GM12878 (cell line): ENCODE results near the gene SHC2.

Experiments
- ATF7 ChIP-seq: fragments of 450-650 bp; IDR thresholded peaks from 2 replicates; pipeline ENCODE4 v1.6.1; 2016; ENCODE audit warnings: low read depth, mild to moderate bottlenecking
- ETV6 ChIP-seq, 2 experiments: fragments of 450-650 bp in 1 of 2; IDR thresholded peaks in 1 of 2; conservative IDR thresholded peaks in 1 of 2; 2 replicates each; pipeline ENCODE4 v1.6.1; 2014; ENCODE audit warnings: antibody characterized with exemption in 1 of 2, borderline replicate concordance in 1 of 2, low read depth in 1 of 2, mild to moderate bottlenecking in 1 of 2, moderate library complexity in 1 of 2
- EZH2 ChIP-seq: IDR thresholded peaks from 2 replicates; pipeline ENCODE4 v1.6.1; 2012; ENCODE audit warnings: low read depth, mild to moderate bottlenecking, control low read depth, inconsistent platforms, low read length, borderline replicate concordance; ENCODE audit not compliant: control insufficient read depth
- FOS ChIP-seq: IDR thresholded peaks from 3 replicates; pipeline ENCODE4 v1.6.1; 2011; ENCODE audit warnings: borderline replicate concordance; ENCODE audit not compliant: insufficient read length; ENCODE audit errors: extremely low read depth
- JUND ChIP-seq: IDR thresholded peaks from 2 replicates; pipeline ENCODE4 v1.6.1; 2012; ENCODE audit warnings: low read depth, mild to moderate bottlenecking, low read length, improper control_type of control experiment, moderate library complexity
- MEF2B ChIP-seq: fragments of 450-650 bp; IDR thresholded peaks from 2 replicates; pipeline ENCODE4 v1.6.1; 2018; ENCODE audit warnings: mild to moderate bottlenecking, moderate library complexity; ENCODE audit not compliant: partially characterized antibody, poor library complexity, severe bottlenecking
- SMC3 ChIP-seq: IDR thresholded peaks from 2 replicates; pipeline ENCODE4 v1.6.1; 2011; ENCODE audit warnings: low read length, improper control_type of control experiment, borderline replicate concordance
- SRF ChIP-seq, 2 experiments: IDR thresholded peaks; 2 replicates each; pipeline ENCODE4 v1.6.1; 2011; ENCODE audit warnings: low read depth in 2 of 2, low read length in 2 of 2, mild to moderate bottlenecking in 1 of 2, moderate library complexity in 1 of 2
- TF ChIP-seq, protein P1 (sequence below), 3 experiments: IDR thresholded peaks in 2 of 3; conservative IDR thresholded peaks in 1 of 3; 2 replicates each; pipeline ENCODE4 v1.5.1; 2011; ENCODE audit warnings: low read depth in 3 of 3, low read length in 3 of 3, mild to moderate bottlenecking in 3 of 3, control low read depth in 2 of 3, moderate library complexity in 2 of 3, inconsistent platforms in 1 of 3, mixed read lengths in 1 of 3; ENCODE audit not compliant: control insufficient read depth in 2 of 3, insufficient read depth in 1 of 3; ENCODE audit errors: extremely low read depth in 1 of 3
- TF ChIP-seq, protein P2 (sequence below): fragments of 450-650 bp; IDR thresholded peaks from 2 replicates; pipeline ENCODE4 v1.6.1; 2018; ENCODE audit warnings: borderline replicate concordance, mild to moderate bottlenecking; ENCODE audit not compliant: partially characterized antibody

DNA sequence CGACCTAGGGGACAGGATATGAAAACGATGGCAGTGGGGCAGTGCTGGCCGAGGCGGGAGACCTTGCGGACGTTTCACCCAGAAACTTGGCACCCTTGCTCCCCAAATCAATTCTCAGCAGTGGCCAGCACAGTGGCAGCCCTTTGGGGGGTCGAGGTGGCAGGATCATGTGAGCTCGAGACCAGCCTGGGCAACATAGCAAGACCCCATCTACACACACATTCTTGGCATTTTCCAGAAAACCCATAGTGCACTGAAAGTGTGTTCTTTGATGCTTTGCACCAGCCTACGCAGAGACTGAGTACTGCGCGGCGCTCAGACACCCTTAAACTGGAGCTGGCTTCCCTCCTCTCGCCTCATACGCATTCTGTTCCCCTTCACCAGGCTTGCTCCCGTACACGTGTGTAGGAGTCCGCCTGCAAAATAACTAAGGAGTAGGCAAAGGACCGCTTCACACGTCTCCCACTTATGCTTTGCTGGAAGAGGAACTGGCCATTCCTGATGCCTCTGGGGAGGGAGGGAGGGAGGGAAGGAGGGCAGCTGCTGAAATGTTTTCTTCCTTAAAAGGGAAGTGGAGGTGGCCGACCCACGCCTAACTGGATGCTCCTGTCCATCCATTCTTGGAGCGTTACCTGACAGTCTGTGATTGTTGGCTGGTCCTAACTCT, 92.7 kb downstream of the SHC2 start:
- TF ChIP-seq JUND, result no peak
- TF ChIP-seq, protein P1, sequence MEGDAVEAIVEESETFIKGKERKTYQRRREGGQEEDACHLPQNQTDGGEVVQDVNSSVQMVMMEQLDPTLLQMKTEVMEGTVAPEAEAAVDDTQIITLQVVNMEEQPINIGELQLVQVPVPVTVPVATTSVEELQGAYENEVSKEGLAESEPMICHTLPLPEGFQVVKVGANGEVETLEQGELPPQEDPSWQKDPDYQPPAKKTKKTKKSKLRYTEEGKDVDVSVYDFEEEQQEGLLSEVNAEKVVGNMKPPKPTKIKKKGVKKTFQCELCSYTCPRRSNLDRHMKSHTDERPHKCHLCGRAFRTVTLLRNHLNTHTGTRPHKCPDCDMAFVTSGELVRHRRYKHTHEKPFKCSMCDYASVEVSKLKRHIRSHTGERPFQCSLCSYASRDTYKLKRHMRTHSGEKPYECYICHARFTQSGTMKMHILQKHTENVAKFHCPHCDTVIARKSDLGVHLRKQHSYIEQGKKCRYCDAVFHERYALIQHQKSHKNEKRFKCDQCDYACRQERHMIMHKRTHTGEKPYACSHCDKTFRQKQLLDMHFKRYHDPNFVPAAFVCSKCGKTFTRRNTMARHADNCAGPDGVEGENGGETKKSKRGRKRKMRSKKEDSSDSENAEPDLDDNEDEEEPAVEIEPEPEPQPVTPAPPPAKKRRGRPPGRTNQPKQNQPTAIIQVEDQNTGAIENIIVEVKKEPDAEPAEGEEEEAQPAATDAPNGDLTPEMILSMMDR (IDR thresholded peaks at IDR 0.05 in 2 of 3, conservative IDR thresholded peaks at IDR 0.05 in 1 of 3; ENCODE audit: control insufficient read depth in 2 of 3, extremely low read depth in 1 of 3, insufficient read depth in 1 of 3, low read depth in 3 of 3, low read length in 3 of 3), result no peak
- TF ChIP-seq SMC3, result no peak
- TF ChIP-seq ETV6 (conservative IDR thresholded peaks at IDR 0.05 in 1 of 2, IDR thresholded peaks at IDR 0.05 in 1 of 2; ENCODE audit: borderline replicate concordance in 1 of 2, low read depth in 1 of 2), result no peak
- TF ChIP-seq ATF7, result no peak
- no peak for TF ChIP-seq SRF (IDR thresholded peaks at IDR 0.05; ENCODE audit: low read depth in 2 of 2, low read length in 2 of 2)
- no peak for TF ChIP-seq FOS
- TF ChIP-seq, protein P2, sequence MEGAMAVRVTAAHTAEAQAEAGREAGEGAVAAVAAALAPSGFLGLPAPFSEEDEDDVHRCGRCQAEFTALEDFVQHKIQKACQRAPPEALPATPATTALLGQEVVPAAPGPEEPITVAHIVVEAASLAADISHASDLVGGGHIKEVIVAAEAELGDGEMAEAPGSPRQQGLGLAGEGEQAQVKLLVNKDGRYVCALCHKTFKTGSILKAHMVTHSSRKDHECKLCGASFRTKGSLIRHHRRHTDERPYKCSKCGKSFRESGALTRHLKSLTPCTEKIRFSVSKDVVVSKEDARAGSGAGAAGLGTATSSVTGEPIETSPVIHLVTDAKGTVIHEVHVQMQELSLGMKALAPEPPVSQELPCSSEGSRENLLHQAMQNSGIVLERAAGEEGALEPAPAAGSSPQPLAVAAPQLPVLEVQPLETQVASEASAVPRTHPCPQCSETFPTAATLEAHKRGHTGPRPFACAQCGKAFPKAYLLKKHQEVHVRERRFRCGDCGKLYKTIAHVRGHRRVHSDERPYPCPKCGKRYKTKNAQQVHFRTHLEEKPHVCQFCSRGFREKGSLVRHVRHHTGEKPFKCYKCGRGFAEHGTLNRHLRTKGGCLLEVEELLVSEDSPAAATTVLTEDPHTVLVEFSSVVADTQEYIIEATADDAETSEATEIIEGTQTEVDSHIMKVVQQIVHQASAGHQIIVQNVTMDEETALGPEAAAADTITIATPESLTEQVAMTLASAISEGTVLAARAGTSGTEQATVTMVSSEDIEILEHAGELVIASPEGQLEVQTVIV, result no peak
- no peak for TF ChIP-seq MEF2B
- no peak for TF ChIP-seq EZH2
